ENCODE results near the gene USO1.

GRCh38 chr4:75685546-75686189 lies 38.7 kb upstream of the USO1 start:
- TF ChIP-seq ZNF324 (CRISPR knock-in tag; IDR thresholded peaks at IDR 0.05) (no peak), ATF1 (CRISPR knock-in tag; IDR thresholded peaks at IDR 0.05) (no peak), ATF1 (tag; IDR thresholded peaks at IDR 0.05) (no peak), PHF8 (IDR thresholded peaks at IDR 0.05; ENCODE audit: borderline replicate concordance, low read length) (no peak), ARHGAP35 (IDR thresholded peaks at IDR 0.05; ENCODE audit: partially characterized antibody) (no peak), ZNF24 (IDR thresholded peaks at IDR 0.05) (no peak), TAF15 (IDR thresholded peaks at IDR 0.05; ENCODE audit: low read depth, low read length) (no peak)
